Fibroblast of upper back skin (primary cell): Measurements from ENCODE around the gene AGPAT4.

ENCODE experiments used
- DNase-seq: peaks from one replicate; pipeline ENCODE4 v3.0.0-alpha.2; 2013

Gene AGPAT4

DNA sequence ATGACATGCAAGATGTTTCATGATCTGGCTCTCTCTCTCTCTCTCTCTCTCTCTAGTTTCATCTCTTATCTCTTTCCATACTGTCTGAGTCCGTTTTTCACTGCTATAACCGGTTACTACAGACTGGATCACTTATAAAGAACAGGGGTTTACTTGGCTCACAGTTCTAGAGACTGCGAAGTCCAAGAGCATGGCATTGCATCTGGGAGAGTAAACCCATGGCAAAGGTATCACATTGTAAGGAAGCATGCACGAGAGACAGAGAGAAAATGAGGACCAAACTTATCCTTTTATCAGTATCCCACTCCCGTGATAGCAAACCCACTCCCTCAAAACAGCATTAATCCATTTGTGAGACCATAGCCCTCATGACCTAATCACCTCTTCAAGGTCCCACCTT is 7.2 kb upstream of the AGPAT4 start:
- no peak for DNase-seq

GRCh38 chr6:161279677-161280415 is 6.0 kb upstream of the AGPAT4 start:
- no peak for DNase-seq

GRCh38 chr6:161276605-161277155 is 2.8 kb upstream of the AGPAT4 start:
- no peak for DNase-seq

GRCh38 chr6:161274898-161275297 is 1.0 kb upstream of the AGPAT4 start:
- no peak for DNase-seq

GRCh38 chr6:161274488-161274858 is 612 bp upstream of the AGPAT4 start:
- DNase-seq = no peak

GRCh38 chr6:161273274-161273751 is 548 bp downstream of the AGPAT4 start:
- peak; percentile 30 for DNase-seq

- DNase-seq = peak; percentile 42
Measured at GRCh38 chr6:161272635-161273273, 1.1 kb downstream of the AGPAT4 start.

GRCh38 chr6:161271343-161272030 is 2.4 kb downstream of the AGPAT4 start:
- DNase-seq = no peak

DNA sequence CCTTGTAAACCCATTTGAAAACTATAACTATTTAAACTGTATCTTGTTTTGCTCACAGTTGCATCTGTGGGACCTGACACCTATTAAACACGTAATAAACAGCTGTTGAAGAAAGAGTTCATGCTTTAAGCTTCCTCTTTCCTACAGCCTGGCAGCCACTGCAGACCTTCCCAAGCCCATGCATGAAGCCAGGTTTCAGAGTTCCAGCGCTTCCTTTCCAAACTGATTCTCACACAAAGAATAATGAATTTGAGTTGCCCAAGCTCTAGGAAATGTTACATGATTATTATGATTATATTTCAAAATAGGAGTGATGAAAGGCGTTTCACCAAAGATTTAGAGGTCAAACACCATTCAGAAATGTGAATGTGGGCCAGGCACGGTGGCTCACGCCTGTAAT is 3.7 kb downstream of the AGPAT4 start:
- DNase-seq = no peak

DNA sequence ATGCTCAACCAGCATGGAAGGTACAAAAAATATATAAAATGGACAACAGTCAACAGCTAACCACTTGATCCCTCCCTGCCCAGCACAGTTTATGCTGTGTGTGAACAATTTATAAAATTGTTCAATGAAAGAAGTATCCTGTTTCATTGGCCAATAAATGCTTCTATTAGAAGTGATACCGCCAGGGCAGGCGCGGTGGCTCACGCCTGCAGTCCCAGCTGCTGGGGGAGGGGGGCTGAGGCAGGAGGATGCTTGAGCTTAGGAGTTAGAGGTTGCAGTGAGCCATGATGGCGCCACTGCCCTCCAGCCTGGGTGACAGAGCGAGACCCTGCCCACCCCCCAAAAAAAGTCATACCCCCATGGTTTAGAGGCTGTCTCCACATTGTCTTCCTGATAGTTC is 4.6 kb downstream of the AGPAT4 start:
- DNase-seq = no peak

DNA sequence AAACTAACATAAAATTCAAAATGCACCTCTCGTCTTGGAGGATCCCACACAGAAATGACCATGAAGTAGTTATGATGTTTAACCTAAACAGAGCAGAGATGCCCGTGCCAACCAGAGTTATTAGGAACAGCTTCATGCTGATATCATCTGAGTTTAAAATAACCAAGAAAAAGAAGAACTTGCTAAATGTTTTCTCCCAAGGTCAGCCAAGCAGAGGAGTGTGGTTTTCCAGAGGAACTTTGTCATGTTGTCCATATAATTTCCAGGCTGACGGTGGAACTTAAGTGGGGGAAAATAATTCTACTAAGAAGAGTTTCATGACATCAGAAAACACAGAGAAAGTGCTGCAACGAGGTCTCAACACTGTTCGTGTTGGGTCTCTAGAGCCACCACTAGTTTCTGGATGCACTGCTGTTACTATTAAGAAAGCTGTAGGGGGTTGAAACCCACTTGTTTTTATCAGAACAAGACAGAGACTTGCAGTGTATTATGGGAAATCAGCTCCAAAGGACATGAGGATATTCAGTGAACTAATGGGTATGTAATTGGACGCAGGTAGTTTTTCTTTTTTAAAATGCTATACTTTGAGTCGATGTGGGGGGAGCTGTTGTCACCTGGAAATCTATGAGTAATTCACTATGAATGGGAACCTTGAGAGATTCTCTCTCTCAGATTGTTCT is 5.2 kb downstream of the AGPAT4 start:
- DNase-seq = no peak

DNA sequence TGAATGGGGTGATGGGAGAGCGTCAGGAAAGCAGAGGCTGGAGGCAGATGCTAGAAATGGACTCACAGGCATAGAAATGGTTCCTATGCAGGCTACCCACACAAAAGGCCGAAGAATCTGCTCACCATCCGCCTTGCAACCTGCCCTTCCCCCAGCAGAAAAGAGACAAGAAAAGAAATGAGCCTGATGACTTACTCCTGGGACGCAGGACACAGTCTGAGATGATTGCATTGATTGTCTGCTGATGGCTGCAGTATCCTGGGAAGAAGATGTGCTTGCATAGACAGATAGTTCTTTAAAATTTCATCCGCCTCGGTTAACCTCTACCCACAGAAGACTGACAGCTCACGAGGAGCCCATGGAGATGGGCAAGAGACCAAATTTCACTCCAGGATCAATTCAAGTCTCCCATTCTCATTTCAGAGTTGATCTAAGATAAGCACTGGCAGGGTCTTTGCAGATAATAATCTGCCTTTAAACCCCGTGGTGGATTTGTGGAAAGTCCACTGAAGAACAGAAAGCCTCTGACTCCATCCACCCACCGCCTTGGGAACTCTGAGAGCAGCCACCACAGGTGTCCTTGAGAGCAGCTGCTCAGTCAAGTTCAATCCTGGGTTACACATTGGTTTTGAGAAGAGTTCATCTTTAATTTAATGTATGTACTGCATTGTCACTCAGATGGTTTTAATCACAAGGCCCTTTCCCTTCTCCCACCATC is 7.2 kb downstream of the AGPAT4 start:
- DNase-seq = no peak

DNA sequence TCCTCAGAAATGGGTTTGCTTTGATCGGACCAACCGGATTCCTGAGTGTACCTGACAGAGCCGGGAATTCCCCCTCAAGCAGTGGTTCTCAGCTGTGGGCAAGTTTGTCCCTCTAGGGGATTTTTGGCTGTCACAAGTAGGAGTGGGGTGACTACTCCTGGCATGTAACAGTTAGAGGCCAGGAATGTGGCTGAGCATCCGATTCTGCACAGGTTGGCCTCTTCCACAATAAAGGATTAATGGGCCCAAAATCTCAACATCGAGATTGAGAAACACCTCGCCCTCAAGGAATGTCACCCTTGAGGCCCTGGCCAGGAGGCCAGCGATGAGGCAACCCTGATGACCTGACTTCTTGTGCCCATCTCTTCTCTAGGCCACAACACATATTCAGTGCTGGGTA is 7.9 kb downstream of the AGPAT4 start:
- DNase-seq = no peak

DNA sequence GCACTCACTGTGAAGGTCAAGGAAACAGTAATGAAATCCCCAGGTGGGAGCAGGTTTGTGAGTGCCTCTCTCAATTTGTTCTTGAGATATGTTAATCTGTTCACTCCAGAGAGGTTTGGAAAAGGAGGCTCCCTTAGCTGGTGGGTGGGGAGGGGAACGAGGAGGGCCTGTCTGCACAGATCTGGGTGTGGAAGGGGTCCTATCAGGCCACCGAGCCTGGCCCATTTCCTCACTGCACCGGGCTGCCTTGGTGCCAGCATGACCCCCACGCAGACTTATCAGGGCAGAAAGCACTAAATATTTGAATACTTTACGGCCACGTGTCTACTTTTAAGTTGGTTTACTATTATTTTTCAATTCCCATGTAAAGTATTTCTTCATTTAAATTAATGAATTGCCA is 8.3 kb downstream of the AGPAT4 start:
- no peak for DNase-seq

GRCh38 chr6:161264181-161264580 is 9.7 kb downstream of the AGPAT4 start:
- no peak for DNase-seq

- DNase-seq = no peak
Measured at GRCh38 chr6:161261816-161262215, 12.0 kb downstream of the AGPAT4 start.

GRCh38 chr6:161261325-161261724 is 12.5 kb downstream of the AGPAT4 start:
- no peak for DNase-seq

GRCh38 chr6:161259302-161259701 is 14.6 kb downstream of the AGPAT4 start:
- no peak for DNase-seq

DNA sequence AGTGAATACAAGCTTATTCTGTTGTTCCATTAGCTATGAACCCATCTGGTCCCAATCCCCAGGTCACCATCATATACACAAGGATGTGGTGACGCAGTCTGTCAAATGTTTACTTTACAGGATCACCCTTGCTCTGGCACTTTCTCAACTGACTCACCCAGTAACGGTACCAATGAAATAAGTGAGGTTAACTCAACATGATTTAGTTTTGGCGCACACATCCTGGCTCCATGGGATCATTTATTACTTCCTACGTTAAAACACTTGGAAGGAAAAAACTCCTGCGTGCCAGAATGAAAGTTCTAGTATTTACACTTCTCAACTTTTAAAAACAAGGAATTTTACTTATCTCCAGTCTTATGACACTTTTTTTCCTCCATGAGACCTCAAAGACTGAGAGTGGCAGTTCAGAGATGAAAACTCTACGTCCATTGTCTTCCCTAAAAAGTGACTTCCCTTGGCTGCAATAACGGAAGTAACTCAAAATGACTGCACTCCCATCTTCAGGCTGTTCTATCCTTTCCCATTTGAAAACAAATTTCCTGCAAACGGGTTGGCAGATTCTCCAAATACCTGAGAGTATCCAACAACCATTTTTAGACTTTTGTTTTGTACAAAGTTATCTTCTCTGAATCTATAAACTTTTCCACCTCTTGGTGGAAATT is 15.9 kb downstream of the AGPAT4 start:
- DNase-seq = peak; percentile 90

DNA sequence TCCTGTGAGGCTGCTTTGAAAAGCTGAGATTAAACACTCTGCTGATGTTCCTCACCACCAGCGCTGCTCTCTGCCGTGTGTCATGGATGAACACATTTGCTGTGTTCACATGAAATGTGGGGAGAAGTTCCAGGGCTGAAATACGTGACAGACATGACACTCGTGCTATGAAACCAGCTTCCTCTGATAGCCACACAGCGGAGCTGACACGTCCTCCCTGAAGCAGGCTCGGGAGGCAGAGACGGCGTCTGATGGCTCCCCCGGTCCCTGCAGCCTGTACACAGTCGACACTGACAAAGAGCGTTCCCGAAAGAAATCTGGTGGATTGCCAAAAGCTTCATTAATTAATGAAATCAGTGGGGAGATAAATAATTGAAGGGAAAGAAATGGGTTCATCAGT is 17.5 kb downstream of the AGPAT4 start:
- no peak for DNase-seq

GRCh38 chr6:161255518-161255917 is 18.3 kb downstream of the AGPAT4 start:
- DNase-seq = no peak
